B cell (primary cell): Measurements from ENCODE around the gene BHLHA9. TPM values are rescaled to one million over a fixed set of nuclear protein-coding genes. Genes with fewer than 3 reads are reported as not detected.

ENCODE experiments used
- ATAC-seq: fragments of 200-7000 bp; cut with Tn5 transposase; one replicate; pipeline ENCODE4 v1.10.0; 2021; ENCODE audit warnings: low read depth, mild to moderate bottlenecking, moderate number of reproducible peaks, moderate library complexity
- CTCF ChIA-PET: fragments of 350-600 bp; sonication (Branson Sonifier 250); formaldehyde crosslinking; loops from one replicate; lab custom pipeline; 2021; ENCODE audit warnings: antibody characterized with exemption, inconsistent platforms; lab: Charles Lee
- POLR2A ChIA-PET: fragments of 350-600 bp; sonication (Branson Sonifier 250); formaldehyde crosslinking; loops from one replicate; lab custom pipeline; 2021; ENCODE audit warnings: antibody characterized with exemption; lab: Charles Lee
- DNase-seq: peaks from one replicate; pipeline ENCODE4 v3.0.0; 2013
- H2AFZ ChIP-seq: 2 replicates; pipeline ENCODE4 v1.6.1; 2012; ENCODE audit warnings: mild to moderate bottlenecking, low read depth, low read length; ENCODE audit not compliant: insufficient read depth, poor library complexity, severe bottlenecking
- H3K27ac ChIP-seq, 2 donors: 1 replicate in 1 of 2; 2 replicates in 1 of 2; pipeline ENCODE4 v1.5.1; 2012 to 2013; ENCODE audit warnings: low read length in 2 of 2, mild to moderate bottlenecking in 2 of 2, moderate library complexity in 1 of 2
- H3K27me3 ChIP-seq, 4 experiments: fragments of 200-600 bp in 1 of 4; sonication (generic) in 1 of 4; replicated peaks in 1 of 4; 1 replicate in 2 of 4; 2 replicates in 2 of 4; pipeline versions ENCODE4 v1.6.1 to v1.7.0; 2013 to 2016; ENCODE audit warnings: low read length in 3 of 4, mild to moderate bottlenecking in 2 of 4, mixed read lengths in 1 of 4, moderate library complexity in 1 of 4; ENCODE audit not compliant: insufficient read depth in 4 of 4, control insufficient read depth in 3 of 4; ENCODE audit errors: control extremely low read depth in 1 of 4
- H3K36me3 ChIP-seq, 2 experiments: replicated peaks in 1 of 2; 1 replicate in 1 of 2; 2 replicates in 1 of 2; pipeline versions ENCODE4 v1.6.1 to v1.7.1; 2013; ENCODE audit warnings: low read length in 1 of 2; ENCODE audit not compliant: insufficient read depth in 2 of 2, control insufficient read depth in 1 of 2; ENCODE audit errors: control extremely low read depth in 1 of 2, extremely low read depth in 1 of 2
- H3K4me1 ChIP-seq, 2 donors: fragments of 200-600 bp in 1 of 2; sonication (generic) in 1 of 2; 1 replicate in 1 of 2; 2 replicates in 1 of 2; pipeline versions ENCODE4 v1.5.1 to v1.6.1; 2013 to 2017; ENCODE audit warnings: low read length in 2 of 2; ENCODE audit not compliant: control insufficient read depth in 2 of 2, insufficient read depth in 2 of 2
- H3K4me2 ChIP-seq: replicated peaks from 2 replicates; pipeline ENCODE3; 2012; ENCODE audit warnings: mild to moderate bottlenecking, low read depth, low read length; ENCODE audit not compliant: poor library complexity, severe bottlenecking
- H3K4me3 ChIP-seq, 5 experiments: fragments of 200-600 bp in 1 of 5; sonication (generic) in 1 of 5; 1 replicate in 3 of 5; 2 replicates in 2 of 5; pipeline versions ENCODE4 v1.5.1 to v1.7.0; 2011 to 2016; ENCODE audit warnings: low read length in 4 of 5, mild to moderate bottlenecking in 4 of 5, low read depth in 2 of 5, control low read depth in 1 of 5, moderate library complexity in 1 of 5; ENCODE audit not compliant: insufficient read depth in 1 of 5; ENCODE audit errors: control extremely low read depth in 1 of 5, extremely low read depth in 1 of 5
- H3K79me2 ChIP-seq: fragments of 200-600 bp; sonication (generic); one replicate; pipeline ENCODE4 v1.6.0; 2016; ENCODE audit warnings: low read length; ENCODE audit not compliant: control insufficient read depth, insufficient read depth
- H3K9ac ChIP-seq: fragments of 200-600 bp; sonication (generic); 2 replicates; pipeline ENCODE4 v1.6.1; 2017; ENCODE audit warnings: mild to moderate bottlenecking, low read length, moderate library complexity
- H3K9me3 ChIP-seq, 3 donors: one replicate each; pipeline versions ENCODE4 v1.6.1 to v1.7.1; 2013; ENCODE audit warnings: low read length in 2 of 3; ENCODE audit not compliant: control insufficient read depth in 2 of 3, insufficient read depth in 1 of 3; ENCODE audit errors: control extremely low read depth in 1 of 3
- H4K20me1 ChIP-seq: 2 replicates; pipeline ENCODE4 v1.6.0; 2012; ENCODE audit warnings: mild to moderate bottlenecking, low read length; ENCODE audit not compliant: insufficient read depth, control insufficient read depth, poor library complexity, severe bottlenecking
- H3K27ac Mint-ChIP-seq: one replicate; pipeline ENCODE4 v1.8.0; 2021; ENCODE audit warnings: mixed read lengths
- H3K27me3 Mint-ChIP-seq: one replicate; pipeline ENCODE4 v1.8.0; 2021; ENCODE audit warnings: mixed read lengths
- H3K4me1 Mint-ChIP-seq: one replicate; pipeline ENCODE4 v1.8.0; 2021; ENCODE audit warnings: mixed read lengths
- H3K4me3 Mint-ChIP-seq: one replicate; pipeline ENCODE4 v1.8.0; 2021; ENCODE audit warnings: mixed read lengths
- H3K9me3 Mint-ChIP-seq: one replicate; pipeline ENCODE4 v1.8.0; 2022; ENCODE audit warnings: mixed read lengths; ENCODE audit not compliant: insufficient read depth
- CTCF ChIP-seq: fragments of 200-600 bp; IDR thresholded peaks from one replicate; pipeline ENCODE4 v1.8.0; 2022; ENCODE audit warnings: antibody characterized with exemption, mild to moderate bottlenecking
- EZH2 ChIP-seq: IDR thresholded peaks from 2 replicates; pipeline ENCODE4 v1.6.1; 2012; ENCODE audit warnings: borderline replicate concordance, low read depth, mild to moderate bottlenecking, moderate library complexity, low read length; ENCODE audit not compliant: insufficient read depth, poor library complexity, severe bottlenecking
- WGBS: methylation state at CpG from one replicate; pipeline ENCODE4 v1.1.5; 2013; ENCODE audit warnings: missing lambda C conversion rate; ENCODE audit not compliant: insufficient coverage; 5-methylcytosine and 5-hydroxymethylcytosine counted together
- intact Hi-C: fragments of 100-400 bp; cut with micrococcal nuclease; formaldehyde crosslinking; loops from one replicate; pipeline ENCODE4 v1.10.0; 2022
- polyA plus RNA-seq: library from polyadenylated mRNA; depleted of rRNA; stranded (reverse); fragments of >200 nt; gene quantifications from 2 replicates; pipeline ENCODE4 v1.2.3, GENCODE V29; 2012
- total RNA-seq, 2 donors: library from RNA; stranded (reverse); fragments of 120-200 nt in 1 of 2; gene quantifications; 1 replicate in 1 of 2; 2 replicates in 1 of 2; pipeline versions ENCODE4 v1.2.3 to v1.2.4, GENCODE V29; 2013 to 2022

The BHLHA9 gene
- total and polyA plus RNA-seq, 2 donors (not counting 1 experiment from before 2014, with no cell fraction given) = not detected

- WGBS = 8% methylated on average over 58 of the region's 58 CpGs
- Mint-ChIP-seq H3K27me3 (peaks cover 7% of the 10 kb centered on the region), H3K4me3 (peak overlapping the region; percentile 95), H3K27ac (peak overlapping the region; percentile 87), H3K9me3 (no peaks in the 10 kb centered on the region), H3K4me1 (peaks cover 41% of the 10 kb centered on the region)
- H3K4me1 ChIP-seq = peaks cover 25 to 32% of the 10 kb centered on the region in 2 donors
- ChIA-PET POLR2A (interaction anchor here (0.6 to 3.4 kb wide), 9 partner anchors 12 to 543 kb away, joined by 4 to 24 read pairs (median 8); no protein-coding TSS in a partner anchor), CTCF (interaction anchor here (0.7 to 4.4 kb wide), 12 partner anchors 10 to 287 kb away, joined by 3 to 42 read pairs (median 7); no protein-coding TSS in a partner anchor)
- peaks cover 58% of the 10 kb centered on the region for H4K20me1 ChIP-seq
- intact Hi-C loops = loop anchor here (1.0 to 2.0 kb wide), 4 partner anchors 30 to 365 kb away; no protein-coding TSS in a partner anchor
- H3K4me3 ChIP-seq = peak overlapping the region; percentile 30 to 80 (median 63)
- H3K9me3 ChIP-seq = no peaks in the 10 kb centered on the region
- H3K36me3 ChIP-seq = peaks cover 2 to 18% of the 10 kb centered on the region in 2 experiments
- H3K79me2 ChIP-seq = peaks cover 50% of the 10 kb centered on the region
- peak; percentile 87 for DNase-seq
- H2AFZ ChIP-seq = peak overlapping the region; percentile 69
- peak overlapping the region; percentile 11 to 82 for H3K27ac ChIP-seq
- TF ChIP-seq EZH2 (no peak), CTCF (no peak)
- H3K9ac ChIP-seq = peak overlapping the region; percentile 83
- peak; percentile 69 for ATAC-seq
- peak overlapping the region; percentile 81 for H3K4me2 ChIP-seq
- peaks cover 0 to 11% (median 0%) of the 10 kb centered on the region in 4 experiments for H3K27me3 ChIP-seq
Measured at GRCh38 chr17:1227917-1228780, 42.1 kb upstream of the BHLHA9 start.
